Activated B cell treated with CpG ODN at 0.5 μM for 24 hours (primary cell): Measurements from ENCODE around the gene TMSB4X. TPM values are rescaled to one million over a fixed set of nuclear protein-coding genes. Genes with fewer than 3 reads are reported as not detected.

Experiments used
- ATAC-seq: fragments of 200-7000 bp; cut with Tn5 transposase; one replicate; pipeline ENCODE4 v1.10.0; 2021; ENCODE audit warnings: low read depth, mild to moderate bottlenecking, moderate library complexity
- CTCF ChIA-PET: fragments of 350-600 bp; sonication (Branson Sonifier 250); formaldehyde crosslinking; loops from one replicate; lab custom pipeline; 2021; ENCODE audit warnings: antibody characterized with exemption; lab: Charles Lee
- POLR2A ChIA-PET: fragments of 350-600 bp; sonication (Branson Sonifier 250); formaldehyde crosslinking; loops from one replicate; lab custom pipeline; 2021; ENCODE audit warnings: antibody characterized with exemption; lab: Charles Lee
- DNase-seq: peaks from one replicate; pipeline ENCODE4 v3.0.0; 2022
- H3K27ac Mint-ChIP-seq: one replicate; pipeline ENCODE4 v1.8.0; 2020; ENCODE audit warnings: mixed read lengths
- H3K27me3 Mint-ChIP-seq: one replicate; pipeline ENCODE4 v1.8.0; 2021; ENCODE audit warnings: mixed read lengths
- H3K36me3 Mint-ChIP-seq: one replicate; pipeline ENCODE4 v1.8.0; 2021; ENCODE audit warnings: low read depth, mixed read lengths
- H3K4me1 Mint-ChIP-seq: one replicate; pipeline ENCODE4 v1.8.0; 2021; ENCODE audit warnings: mixed read lengths
- H3K4me3 Mint-ChIP-seq: one replicate; pipeline ENCODE4 v1.8.0; 2020; ENCODE audit warnings: mild to moderate bottlenecking, mixed read lengths
- H3K9me3 Mint-ChIP-seq: one replicate; pipeline ENCODE4 v1.8.0; 2020; ENCODE audit warnings: mixed read lengths
- CTCF ChIP-seq: fragments of 200-600 bp; IDR thresholded peaks from one replicate; pipeline ENCODE4 v1.8.0; 2022; ENCODE audit warnings: antibody characterized with exemption, mild to moderate bottlenecking
- intact Hi-C: fragments of 100-400 bp; cut with micrococcal nuclease; formaldehyde crosslinking; loops from one replicate; pipeline ENCODE4 v1.15.1; 2024
- total RNA-seq: library from RNA; stranded (reverse); gene quantifications from 2 replicates; pipeline ENCODE4 v1.2.3, GENCODE V29; 2022

Gene TMSB4X
- total RNA-seq, 1 donor from 2014 or later = 5,922 TPM

- DNase-seq = no peak
- ChIA-PET CTCF (interaction anchor here (1.3 kb wide), 1 partner anchor 13 kb away, joined by 3 read pairs; no protein-coding TSS in a partner anchor), POLR2A (interaction anchor here (30.2 kb wide), 1 partner anchor 12 kb away, joined by 836 read pairs; the partner anchor contains the start of gene TMSB4X)
- no peak for TF ChIP-seq CTCF
- Mint-ChIP-seq H3K4me1 (peaks cover 20% of the 10 kb centered on the region), H3K9me3 (no peaks in the 10 kb centered on the region), H3K4me3 (no peak overlapping the region), H3K36me3 (no peaks in the 10 kb centered on the region), H3K27me3 (no peaks in the 10 kb centered on the region), H3K27ac (no peak overlapping the region)
- no peak for ATAC-seq
- intact Hi-C loops = no loop called here
Observed at GRCh38 chrX:12992544-12993118, 17.7 kb downstream of the TMSB4X start.

GRCh38 chrX:12993826-12994225 lies 18.9 kb downstream of the TMSB4X start:
- intact Hi-C loops = no loop called here
- no peak for ATAC-seq
- Mint-ChIP-seq H3K27me3 (no peaks in the 10 kb centered on the region), H3K9me3 (no peaks in the 10 kb centered on the region), H3K27ac (no peak overlapping the region), H3K36me3 (no peaks in the 10 kb centered on the region), H3K4me1 (peaks cover 31% of the 10 kb centered on the region), H3K4me3 (no peak overlapping the region)
- CTCF ChIA-PET = interaction anchor here (1.3 kb wide), 1 partner anchor 12 kb away, joined by 3 read pairs; no protein-coding TSS in a partner anchor
- DNase-seq = no peak
- POLR2A ChIA-PET = interaction anchor here (30.2 kb wide), 1 partner anchor 13 kb away, joined by 836 read pairs; the partner anchor contains the start of gene TMSB4X
- no peak for TF ChIP-seq CTCF

GRCh38 chrX:12994321-12994720 lies 19.4 kb downstream of the TMSB4X start:
- TF ChIP-seq CTCF = no peak
- Mint-ChIP-seq H3K27ac (no peak overlapping the region), H3K4me1 (peaks cover 32% of the 10 kb centered on the region), H3K27me3 (no peaks in the 10 kb centered on the region), H3K4me3 (no peak overlapping the region), H3K36me3 (no peaks in the 10 kb centered on the region), H3K9me3 (no peaks in the 10 kb centered on the region)
- ATAC-seq (no peak), DNase-seq (no peak)
- intact Hi-C loops = no loop called here
- POLR2A ChIA-PET = interaction anchor here (30.2 kb wide), 1 partner anchor 14 kb away, joined by 836 read pairs; the partner anchor contains the start of gene TMSB4X
- CTCF ChIA-PET = no interaction called here

GRCh38 chrX:12996934-12997435 lies 22.1 kb downstream of the TMSB4X start:
- no peak overlapping the region for H3K4me3 Mint-ChIP-seq
- intact Hi-C loops = no loop called here
- no peaks in the 10 kb centered on the region for H3K9me3 Mint-ChIP-seq
- no peak for TF ChIP-seq CTCF
- peaks cover 45% of the 10 kb centered on the region for H3K4me1 Mint-ChIP-seq
- H3K27me3 Mint-ChIP-seq = no peaks in the 10 kb centered on the region
- no peak overlapping the region for H3K27ac Mint-ChIP-seq
- ChIA-PET CTCF (interaction anchor here (1.0 kb wide), 1 partner anchor 50 kb away, joined by 3 read pairs; no protein-coding TSS in a partner anchor), POLR2A (interaction anchor here (0.8 to 30.2 kb wide), 3 partner anchors 17 to 80 kb away, joined by 5 to 836 read pairs (median 6); partner anchors contain the start of gene TMSB4X)
- DNase-seq (no peak), ATAC-seq (no peak)
- H3K36me3 Mint-ChIP-seq = no peaks in the 10 kb centered on the region
